ENCODE data around the gene TTC7B. TPM values are rescaled to one million over a fixed set of nuclear protein-coding genes. Genes with fewer than 3 reads are reported as not detected.
A peak's percentile ranks its signal among the peaks of the same experiment; 100 is the strongest.

Gene TTC7B
- total RNA-seq, 4 donors from 2014 or later = 14.3 to 48.9 (median 32.5) TPM

DNA sequence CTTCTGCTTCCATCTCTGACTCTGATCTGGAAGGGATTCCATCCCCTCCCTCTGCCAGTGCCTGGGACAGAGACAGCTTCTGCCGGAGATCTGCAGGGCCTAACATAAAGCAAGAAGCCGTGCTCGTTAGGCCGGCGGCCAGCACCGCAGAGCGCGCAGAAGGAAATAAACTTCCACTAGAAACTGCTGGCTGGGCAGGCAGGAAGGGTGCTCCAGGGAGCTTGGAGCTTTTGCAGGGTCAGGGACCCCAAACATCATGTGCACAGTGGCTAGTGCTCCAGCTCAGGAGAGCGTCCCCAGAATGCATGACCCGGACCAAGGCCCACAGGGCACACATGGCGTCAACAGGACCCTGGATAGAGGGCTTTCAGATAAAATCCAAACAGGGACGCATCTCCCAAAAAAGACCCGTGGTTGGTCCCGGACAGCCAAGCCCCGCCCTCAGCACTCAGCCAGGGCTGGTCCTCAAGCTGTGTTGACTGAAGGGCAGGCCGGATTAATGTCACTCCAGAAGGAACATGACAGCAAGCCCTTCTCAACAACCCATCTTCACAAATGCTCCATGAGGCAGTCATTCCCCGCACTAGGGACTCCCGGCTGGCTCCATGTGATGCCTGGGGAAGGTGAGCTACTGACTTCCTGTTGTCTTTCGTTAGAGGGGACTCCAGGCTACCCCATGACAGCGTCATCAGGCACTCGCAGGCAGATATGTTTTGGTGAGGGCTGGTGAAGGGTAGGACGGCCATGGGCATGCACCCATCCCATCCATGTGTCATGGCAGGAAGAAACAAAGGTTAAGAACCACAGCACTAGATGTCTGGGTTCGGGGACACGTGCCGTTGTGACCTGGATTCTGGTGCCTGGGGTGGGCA, 297.9 kb downstream of the TTC7B start:
- peaks cover 63% of the 10 kb centered on the region for H3K4me1 ChIP-seq
- H3K27me3 ChIP-seq = no peaks in the 10 kb centered on the region
- WGBS = 77% methylated on average over 13 of the region's 25 CpGs
- H3K27ac ChIP-seq = peak overlapping the region; percentile 4
- no peaks in the 10 kb centered on the region for H3K9me3 ChIP-seq
- TF ChIP-seq CTCF (IDR thresholded peaks at IDR 0.05) (no peak), EP300 (IDR thresholded peaks at IDR 0.05) (no peak), POLR2A (IDR thresholded peaks at IDR 0.05) (no peak), POLR2AphosphoS5 (IDR thresholded peaks at IDR 0.05) (no peak)
- H3K36me3 ChIP-seq = no peaks in the 10 kb centered on the region
- DNase-seq (ENCODE audit: low spot score in 2 of 2) = no peak
- H3K4me3 ChIP-seq = no peak overlapping the region

GRCh38 chr14:90517076-90517841, 299.0 kb downstream of the TTC7B start:
- Histone ChIP-seq H3K36me3 (no peaks in the 10 kb centered on the region), H3K4me1 (peaks cover 65% of the 10 kb centered on the region), H3K27ac (no peak overlapping the region), H3K27me3 (no peaks in the 10 kb centered on the region), H3K4me3 (no peak overlapping the region), H3K9me3 (no peaks in the 10 kb centered on the region)
- 37% methylated on average over 6 of the region's 15 CpGs for WGBS
- TF ChIP-seq EP300 (IDR thresholded peaks at IDR 0.05) = no peak
- no peak for TF ChIP-seq POLR2A (IDR thresholded peaks at IDR 0.05)
- TF ChIP-seq CTCF (IDR thresholded peaks at IDR 0.05) = no peak
- no peak for TF ChIP-seq POLR2AphosphoS5 (IDR thresholded peaks at IDR 0.05)
- no peak for DNase-seq (ENCODE audit: low spot score in 2 of 2)

DNA sequence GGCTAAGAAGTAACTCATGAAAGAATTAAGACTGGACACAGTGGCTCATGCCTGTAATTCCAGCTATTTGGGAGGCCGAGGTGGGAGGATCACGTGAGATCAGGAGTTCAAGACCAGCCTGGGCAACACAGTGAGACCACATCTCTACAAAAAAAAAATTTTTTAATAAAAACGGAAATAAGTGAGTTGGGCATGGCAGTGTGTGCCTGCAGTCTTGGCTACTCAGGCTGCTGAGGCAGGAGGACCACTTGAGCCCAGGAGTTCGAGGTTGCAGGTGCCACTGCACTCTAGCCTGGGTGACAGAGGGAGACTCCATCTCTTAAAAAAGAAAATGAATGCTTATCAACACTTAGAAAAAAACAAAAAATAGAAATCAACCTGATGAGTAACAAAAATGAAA, 301.7 kb downstream of the TTC7B start:
- TF ChIP-seq CTCF (IDR thresholded peaks at IDR 0.05) (no peak), POLR2A (IDR thresholded peaks at IDR 0.05) (no peak), POLR2AphosphoS5 (IDR thresholded peaks at IDR 0.05) (no peak), EP300 (IDR thresholded peaks at IDR 0.05) (no peak)
- Histone ChIP-seq H3K4me1 (peaks cover 58% of the 10 kb centered on the region), H3K27me3 (no peaks in the 10 kb centered on the region), H3K36me3 (no peaks in the 10 kb centered on the region), H3K4me3 (no peak overlapping the region), H3K9me3 (no peaks in the 10 kb centered on the region), H3K27ac (peak overlapping the region; percentile 42)
- 92% methylated on average over 4 of the region's 4 CpGs for whole genome bisulfite sequencing
- no peak for DNase-seq (ENCODE audit: low spot score in 2 of 2)

DNA sequence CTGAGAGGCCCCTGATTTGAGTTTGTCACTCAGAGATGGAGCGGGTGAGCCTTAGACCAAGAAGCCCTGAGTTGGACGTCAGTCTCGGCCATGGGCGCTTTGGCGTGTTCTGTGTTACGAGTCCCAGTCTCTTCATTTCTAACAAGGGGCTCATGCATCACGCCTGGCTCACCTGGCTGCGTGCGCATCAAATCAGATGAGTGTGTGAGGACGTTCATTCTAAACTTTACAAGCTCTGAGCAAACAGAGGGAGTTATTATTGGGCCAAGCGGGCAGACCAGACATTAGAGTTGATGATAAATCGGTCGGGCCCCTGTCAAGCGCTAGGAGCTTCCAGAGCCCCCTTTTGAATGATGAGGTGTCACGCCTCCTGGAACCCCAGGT, 302.2 kb downstream of the TTC7B start:
- Histone ChIP-seq H3K36me3 (no peaks in the 10 kb centered on the region), H3K27ac (peak overlapping the region; percentile 42), H3K4me1 (peaks cover 64% of the 10 kb centered on the region), H3K27me3 (no peaks in the 10 kb centered on the region), H3K9me3 (no peaks in the 10 kb centered on the region), H3K4me3 (no peak overlapping the region)
- no peak for TF ChIP-seq EP300 (IDR thresholded peaks at IDR 0.05)
- no peak for TF ChIP-seq CTCF (IDR thresholded peaks at IDR 0.05)
- no peak for TF ChIP-seq POLR2AphosphoS5 (IDR thresholded peaks at IDR 0.05)
- TF ChIP-seq POLR2A (IDR thresholded peaks at IDR 0.05) = no peak
- DNase-seq (ENCODE audit: low spot score in 2 of 2) = no peak
- 70% methylated on average over 15 of the region's 15 CpGs for WGBS
